GM19468 (cell line): ENCODE measurements around the gene FGR.
"Not testable (repeated sequence)": the region's sequence is repeated elsewhere in the genome, so short reads cannot be mapped to it uniquely, and the experiment has no call there.

Source experiments
- ATAC-seq: cut with Tn5 transposase; IDR thresholded peaks from one replicate; pipeline ENCODE4 v1.9.1; 2021; ENCODE audit warnings: mild to moderate bottlenecking, moderate library complexity, moderate number of reproducible peaks; ENCODE audit not compliant: unreplicated experiment; ENCODE audit errors: extremely low read depth

Gene FGR

GRCh38 chr1:27661412-27662075 lies 26.6 kb upstream of the FGR start:
- no peak for ATAC-seq

- no peak for ATAC-seq
These were observed 25.4 kb upstream of the FGR start for GRCh38 chr1:27660300-27660835.

- ATAC-seq, result peak; percentile 55
These were observed 24.7 kb upstream of the FGR start for GRCh38 chr1:27659497-27660299.

GRCh38 chr1:27658951-27659496 lies 24.0 kb upstream of the FGR start:
- ATAC-seq, result no peak

- no peak for ATAC-seq
These were observed 21.3 kb upstream of the FGR start for GRCh38 chr1:27656157-27656893.

GRCh38 chr1:27655151-27655937 lies 20.4 kb upstream of the FGR start:
- no peak for ATAC-seq

- no peak for ATAC-seq
These were observed 17.3 kb upstream of the FGR start for GRCh38 chr1:27652111-27652864.

- no peak for ATAC-seq
These were observed 15.7 kb upstream of the FGR start for GRCh38 chr1:27650539-27651175.

GRCh38 chr1:27650171-27650538 lies 15.2 kb upstream of the FGR start:
- no peak for ATAC-seq

GRCh38 chr1:27649306-27649635 lies 14.3 kb upstream of the FGR start:
- ATAC-seq, result no peak

- no peak for ATAC-seq
These were observed 13.8 kb upstream of the FGR start for GRCh38 chr1:27648602-27649305.

GRCh38 chr1:27647328-27647727 lies 12.3 kb upstream of the FGR start:
- ATAC-seq, result no peak

- ATAC-seq, result no peak
These were observed 11.7 kb upstream of the FGR start for GRCh38 chr1:27646676-27647075.

- no peak for ATAC-seq
These were observed 10.1 kb upstream of the FGR start for GRCh38 chr1:27645071-27645415.

- ATAC-seq, result no peak
These were observed 9.5 kb upstream of the FGR start for GRCh38 chr1:27644369-27645070.

GRCh38 chr1:27643600-27644368 lies 8.8 kb upstream of the FGR start:
- no peak for ATAC-seq

GRCh38 chr1:27640514-27640913 lies 5.5 kb upstream of the FGR start:
- ATAC-seq, result not testable (repeated sequence)
